Activated CD8-positive, alpha-beta memory T cell treated with anti-CD3 and anti-CD28 coated beads, Interleukin-2, amount 50 U/mL, for 24 hours (primary cell): ENCODE results near the gene OPCML.

ENCODE experiments used
- DNase-seq: peaks from one replicate; pipeline ENCODE4 v3.0.0-alpha.2; 2020; ENCODE audit errors: extremely low read depth

OPCML gene

DNA sequence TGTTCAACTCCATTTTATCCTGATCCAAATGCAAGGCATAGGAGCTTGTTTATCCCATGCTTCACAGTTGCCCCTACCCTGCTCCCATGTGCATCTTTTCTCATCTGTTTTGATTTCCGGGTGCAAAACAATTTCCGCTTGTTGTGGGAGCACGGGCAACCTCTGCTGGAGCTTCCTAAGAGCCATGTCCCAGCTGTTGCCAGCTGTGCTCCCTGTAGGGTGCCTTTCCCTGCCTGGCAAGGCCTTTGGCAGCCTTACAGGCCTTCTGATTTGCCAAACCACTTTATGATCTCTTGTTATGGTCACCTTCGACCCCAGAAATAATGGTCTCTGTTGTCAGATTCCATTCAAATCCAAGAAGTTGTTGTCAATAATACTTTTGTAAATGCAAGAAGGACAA, 1038.5 kb downstream of the OPCML start:
- no peak for DNase-seq

DNA sequence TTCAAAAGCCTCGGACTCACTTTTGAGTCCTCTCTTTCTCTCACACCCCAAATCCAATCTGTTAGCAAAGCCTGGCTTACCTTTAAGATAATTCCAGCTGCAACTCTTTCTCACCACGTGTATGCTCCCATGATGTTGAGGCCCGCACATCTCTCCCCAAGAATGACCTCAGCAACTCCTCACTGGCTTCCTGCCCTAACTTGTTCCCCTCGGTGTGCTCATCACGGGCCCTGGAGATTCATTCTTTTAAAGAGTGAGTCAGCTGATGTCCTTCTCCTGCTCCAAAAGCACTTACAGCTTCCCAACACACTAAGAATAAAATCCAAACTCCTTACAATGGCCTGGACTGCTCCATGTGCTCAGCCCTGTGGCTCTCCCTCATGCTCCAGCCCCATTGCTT, 1041.3 kb downstream of the OPCML start:
- DNase-seq = no peak

DNA sequence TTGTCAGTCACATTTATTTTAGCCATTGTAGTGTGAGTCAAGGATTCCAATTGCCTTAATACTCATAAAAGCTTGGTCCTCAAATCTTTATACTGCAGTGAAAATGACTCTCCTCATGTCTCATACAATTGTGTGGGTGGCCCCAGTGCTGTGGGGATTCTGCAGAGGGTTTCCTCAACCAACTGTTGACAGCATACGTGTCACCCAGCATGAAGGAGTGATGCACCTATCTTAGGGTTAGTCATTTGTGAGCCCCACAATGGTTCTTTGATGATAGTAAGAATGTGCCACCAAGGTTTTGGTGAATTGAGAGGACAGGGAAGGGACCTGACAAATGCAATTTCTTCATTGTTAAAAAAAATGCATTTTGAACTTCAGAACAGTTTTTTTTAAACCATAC, 1046.2 kb downstream of the OPCML start:
- no peak for DNase-seq

DNA sequence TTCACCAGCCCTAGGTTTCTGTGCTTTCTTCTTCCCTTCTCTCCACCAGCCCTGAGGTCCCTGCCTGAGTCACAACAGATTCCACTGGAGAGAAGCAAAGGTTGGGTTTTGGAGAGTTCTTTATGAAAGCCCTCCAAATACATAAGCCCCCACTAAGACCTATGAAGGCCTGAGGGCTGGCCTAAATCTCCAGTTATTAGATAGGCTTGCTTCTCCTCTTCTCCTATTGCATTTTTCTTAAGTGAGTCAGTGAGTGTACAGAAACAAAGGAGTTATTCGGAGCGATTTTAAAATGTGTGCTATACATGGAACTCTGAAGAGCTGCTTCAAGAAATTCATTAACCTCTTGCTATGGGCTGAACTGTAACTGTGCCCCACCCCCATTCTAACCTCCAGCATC, 1057.3 kb downstream of the OPCML start:
- DNase-seq = no peak

DNA sequence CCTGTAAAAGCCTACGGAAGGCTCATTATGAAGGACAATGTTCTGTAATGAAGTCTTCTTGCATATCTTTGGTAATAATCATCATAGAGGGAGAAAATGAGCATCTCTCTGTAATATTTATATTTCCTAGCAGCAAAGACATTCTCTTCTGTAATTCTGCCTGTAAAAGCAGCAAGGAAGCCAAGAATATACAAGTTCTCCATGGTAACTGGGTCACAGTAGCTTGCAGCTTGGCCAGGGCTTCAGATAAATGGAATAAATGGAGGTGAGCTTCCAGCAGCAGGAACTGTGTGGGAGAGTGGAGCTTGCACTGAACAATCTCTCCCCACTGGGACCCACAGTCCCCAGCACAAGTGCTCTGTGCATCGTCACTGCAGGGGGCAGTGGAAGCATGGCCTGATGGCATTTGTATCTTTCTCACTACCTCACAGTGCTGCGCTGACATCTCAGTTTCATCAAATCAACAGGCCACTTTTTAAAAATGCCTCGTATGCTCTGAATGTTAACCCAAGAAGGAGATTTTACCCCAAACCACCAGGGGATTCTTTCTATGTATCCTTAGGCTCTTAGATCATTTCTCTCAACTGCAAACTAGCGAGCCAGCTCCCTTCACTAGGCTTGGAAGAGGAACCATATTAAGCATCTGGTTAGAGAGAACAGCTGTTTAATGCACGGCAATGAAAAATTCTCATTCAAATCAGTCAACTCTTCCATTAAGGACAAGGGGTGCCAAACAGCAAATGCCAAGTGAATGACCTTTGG, 1059.7 kb downstream of the OPCML start:
- no peak for DNase-seq

DNA sequence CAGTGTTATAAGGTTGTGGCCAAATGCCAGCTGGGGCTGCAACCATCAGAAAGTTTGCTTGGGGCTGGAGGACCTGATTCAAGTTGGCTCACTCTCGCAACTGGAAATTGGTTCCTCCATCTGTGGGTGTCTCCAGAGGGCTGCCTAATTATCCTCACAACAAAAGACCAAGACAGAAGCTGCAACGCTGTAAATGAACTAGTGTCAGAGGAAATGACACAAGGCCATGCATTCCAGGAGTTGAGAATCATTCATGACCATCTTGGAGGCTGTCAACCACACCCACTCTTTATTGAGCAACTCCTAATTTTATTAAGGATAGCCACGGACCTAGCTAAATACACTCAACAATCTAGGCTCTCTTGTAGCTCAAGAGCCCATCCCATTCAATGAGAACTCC, 1060.8 kb downstream of the OPCML start:
- no peak for DNase-seq

DNA sequence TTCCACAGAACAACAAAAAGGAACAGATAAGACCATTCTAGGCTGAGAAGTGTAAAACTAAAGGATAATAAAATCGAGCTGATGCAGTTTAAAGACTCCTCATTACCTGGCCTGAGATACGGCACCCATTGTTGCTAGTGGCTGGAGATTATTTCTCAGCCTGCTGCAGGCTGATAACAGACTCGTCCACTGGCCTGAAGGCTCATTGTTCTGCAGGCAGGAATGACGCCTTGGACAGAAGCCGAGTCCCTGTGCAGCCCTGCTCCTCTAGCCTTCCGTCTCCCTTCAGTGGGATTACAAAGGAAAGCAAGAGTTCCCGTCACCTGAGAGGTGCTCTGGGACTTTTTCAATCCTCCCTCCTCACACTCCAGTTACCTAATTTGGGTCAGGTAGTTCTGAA, 1065.3 kb downstream of the OPCML start:
- no peak for DNase-seq

DNA sequence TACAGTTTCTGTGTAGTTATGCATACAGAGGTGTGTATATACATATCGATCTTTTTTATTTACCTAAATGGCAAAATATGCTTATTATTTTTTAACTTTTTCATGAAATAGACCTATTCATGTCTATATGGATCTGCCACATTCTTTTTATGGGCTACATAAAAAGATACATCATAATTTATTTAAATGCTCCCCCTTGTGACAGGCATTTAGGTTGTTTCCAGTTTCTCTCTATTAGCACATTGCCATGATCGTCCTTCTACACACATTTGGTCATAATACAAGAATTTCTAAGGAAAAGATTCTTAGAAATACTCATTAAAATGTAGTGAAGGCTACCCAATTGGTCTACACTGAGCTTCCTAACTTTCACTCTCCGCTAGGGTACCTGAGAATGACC, 1067.4 kb downstream of the OPCML start:
- no peak for DNase-seq

DNA sequence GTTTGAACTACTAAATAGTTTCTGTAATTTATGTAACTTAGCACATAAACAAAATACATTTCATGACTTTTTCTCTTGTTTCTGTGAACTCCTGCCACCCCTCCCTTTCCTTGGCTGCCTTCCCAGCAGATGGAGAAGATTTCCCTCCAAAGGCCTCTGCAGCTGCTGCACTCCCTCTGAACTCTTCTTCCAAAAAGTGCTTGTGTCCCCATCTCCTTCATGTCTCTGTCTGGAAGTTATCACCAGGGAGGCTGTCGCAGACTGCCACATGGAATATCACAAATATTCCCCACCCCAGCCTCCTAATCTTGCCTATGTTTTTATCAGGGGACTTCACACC, 1068.3 kb downstream of the OPCML start:
- no peak for DNase-seq

DNA sequence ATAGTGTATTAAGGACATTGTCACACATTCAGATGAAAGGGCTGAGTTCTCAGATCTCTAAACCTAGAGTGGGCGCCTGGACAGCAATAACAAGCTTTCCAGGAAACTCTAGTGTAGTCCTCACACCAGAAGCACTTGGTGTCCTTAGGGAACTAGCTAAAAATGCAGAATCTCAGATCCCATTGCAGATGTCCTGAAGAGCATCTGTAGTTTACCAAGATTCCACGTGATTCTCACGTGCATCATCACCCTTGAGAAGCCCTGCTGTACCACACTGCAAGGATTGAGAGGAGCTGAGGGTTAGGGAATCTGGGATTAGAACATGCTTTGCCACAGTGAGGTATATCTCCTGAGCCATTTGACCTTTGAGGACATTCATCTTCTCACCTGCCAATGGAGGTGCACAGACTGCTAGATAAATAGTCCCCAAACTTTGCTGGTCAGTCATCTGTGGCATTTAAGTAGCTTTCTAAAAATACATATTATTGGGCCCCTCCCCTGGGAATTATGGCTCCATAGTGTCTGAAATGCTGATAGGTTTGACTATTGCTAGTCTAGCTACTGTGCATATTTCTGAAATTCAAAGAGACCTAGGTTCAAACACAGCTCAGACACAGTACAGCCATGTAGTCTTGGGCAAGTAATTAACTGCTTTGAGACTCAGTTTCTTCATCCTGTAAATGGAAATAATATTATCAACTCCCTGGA, 1068.9 kb downstream of the OPCML start:
- DNase-seq = no peak

DNA sequence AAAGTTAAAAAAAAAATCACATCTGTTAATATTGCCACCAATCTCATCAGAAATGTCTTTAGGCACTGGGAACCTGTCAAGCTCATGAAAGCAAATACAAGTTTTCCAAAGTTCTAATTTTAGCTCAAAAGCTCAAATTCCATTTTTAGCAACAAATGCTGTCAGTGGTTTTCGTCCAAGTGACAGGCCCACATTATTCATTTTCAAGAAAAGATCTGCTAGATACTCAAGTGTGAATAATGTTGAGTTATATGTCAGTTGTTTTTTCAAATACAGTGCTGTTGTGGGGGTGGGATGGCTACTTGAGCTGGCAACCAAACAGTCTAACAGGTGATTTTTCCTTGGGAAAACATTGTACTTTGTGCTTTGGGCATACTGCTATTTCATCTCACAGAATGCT, 1072.6 kb downstream of the OPCML start:
- DNase-seq = no peak

DNA sequence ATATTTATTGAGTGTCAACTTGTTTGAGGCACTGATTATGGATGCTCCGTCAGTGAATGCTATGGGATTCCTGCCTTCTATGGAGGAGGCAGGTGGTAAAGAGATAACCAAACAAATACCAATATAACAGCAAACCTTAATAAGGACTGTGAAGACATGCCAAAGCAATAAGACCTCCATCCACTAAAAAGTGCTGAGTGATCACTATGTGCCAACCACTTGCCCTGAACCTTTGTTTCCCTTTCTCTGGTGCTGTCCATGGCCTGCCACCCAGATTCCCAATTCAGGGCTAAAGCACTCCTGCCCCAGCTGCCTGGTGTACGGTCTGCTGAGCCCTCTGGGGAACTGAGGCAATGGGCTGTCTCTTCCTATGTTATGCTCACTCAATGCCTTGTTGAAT, 1074.9 kb downstream of the OPCML start:
- DNase-seq = no peak

DNA sequence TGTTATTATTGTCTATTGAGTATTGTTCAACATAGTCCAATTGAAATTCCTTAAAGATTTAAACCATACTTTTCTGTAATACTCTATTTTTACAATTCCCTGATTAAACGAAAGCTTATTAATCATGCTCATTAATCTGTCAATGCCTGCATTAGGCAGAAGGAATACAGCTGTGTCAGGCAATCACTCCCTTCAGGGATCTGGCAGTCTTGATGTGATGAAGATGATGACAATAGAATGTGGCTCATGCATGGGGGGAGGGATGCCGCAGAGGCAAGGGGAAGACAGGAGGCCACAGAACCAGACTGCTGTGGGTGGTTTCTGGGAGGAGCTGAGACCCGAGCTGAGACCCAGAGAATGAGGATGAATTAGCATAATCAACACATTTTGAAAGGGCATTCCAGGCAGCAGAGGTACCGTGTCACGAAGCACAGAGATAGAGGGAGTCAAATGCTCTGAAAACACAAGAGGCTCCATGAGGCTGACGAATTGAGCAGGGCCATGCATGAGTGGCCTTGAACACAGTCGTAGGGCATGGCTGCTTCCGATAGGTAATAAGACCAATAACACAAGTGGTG, 1075.5 kb downstream of the OPCML start:
- no peak for DNase-seq

DNA sequence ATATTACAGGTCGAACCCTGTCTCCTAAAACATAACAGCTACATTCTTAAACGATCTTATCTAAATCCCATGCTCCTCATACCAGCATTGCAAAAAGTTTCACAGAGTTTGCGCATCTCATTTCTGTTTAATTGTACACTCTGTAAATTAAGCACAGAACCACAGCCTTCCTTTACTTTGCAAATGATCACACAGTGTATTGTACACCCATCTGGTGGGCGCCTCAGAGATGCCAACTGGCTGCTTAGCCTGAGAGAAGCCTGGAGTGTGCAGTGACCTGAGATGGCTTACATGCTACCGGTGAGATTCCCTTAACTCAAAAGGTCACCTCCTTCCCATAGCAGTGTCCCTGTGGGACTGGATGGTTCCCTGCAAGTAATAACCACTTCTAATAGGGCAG, 1077.3 kb downstream of the OPCML start:
- DNase-seq = no peak

DNA sequence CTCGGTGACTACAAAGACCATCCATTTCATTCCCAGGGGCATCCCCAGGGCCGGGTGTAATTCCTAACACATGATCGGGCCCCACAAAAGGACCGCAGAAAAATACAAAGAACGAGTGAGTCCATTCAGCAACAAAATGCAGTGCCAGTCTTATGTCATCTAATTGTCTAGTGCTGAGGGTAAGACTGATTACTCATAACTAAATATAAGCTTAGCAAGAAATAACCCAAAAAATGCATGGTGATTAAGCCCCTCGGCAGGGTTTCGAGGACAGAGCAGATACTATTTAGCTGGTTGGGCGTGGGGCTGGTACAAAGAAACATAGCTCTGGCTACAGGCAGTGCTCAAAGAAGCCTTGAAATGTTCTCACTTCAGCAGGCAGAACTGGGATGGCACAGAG, 1078.9 kb downstream of the OPCML start:
- DNase-seq = no peak

DNA sequence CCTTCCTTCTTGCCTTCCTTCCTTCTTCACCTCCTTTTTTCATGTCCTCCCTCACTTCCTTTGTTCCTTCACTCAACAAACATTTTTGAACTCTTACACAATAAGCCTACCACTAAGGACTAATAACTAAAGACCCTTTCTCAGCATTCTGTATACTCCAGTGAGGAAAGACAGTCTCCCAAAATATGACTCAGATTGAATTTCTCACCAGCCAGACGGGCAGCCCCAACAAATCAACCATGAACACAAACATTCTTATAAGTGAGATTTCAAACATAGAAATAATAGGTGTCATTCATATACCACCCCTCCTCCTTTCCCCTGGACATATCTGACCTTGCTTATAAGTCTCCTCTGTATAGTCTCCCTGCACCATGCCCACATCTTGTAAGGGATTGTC, 1079.7 kb downstream of the OPCML start:
- DNase-seq = no peak

DNA sequence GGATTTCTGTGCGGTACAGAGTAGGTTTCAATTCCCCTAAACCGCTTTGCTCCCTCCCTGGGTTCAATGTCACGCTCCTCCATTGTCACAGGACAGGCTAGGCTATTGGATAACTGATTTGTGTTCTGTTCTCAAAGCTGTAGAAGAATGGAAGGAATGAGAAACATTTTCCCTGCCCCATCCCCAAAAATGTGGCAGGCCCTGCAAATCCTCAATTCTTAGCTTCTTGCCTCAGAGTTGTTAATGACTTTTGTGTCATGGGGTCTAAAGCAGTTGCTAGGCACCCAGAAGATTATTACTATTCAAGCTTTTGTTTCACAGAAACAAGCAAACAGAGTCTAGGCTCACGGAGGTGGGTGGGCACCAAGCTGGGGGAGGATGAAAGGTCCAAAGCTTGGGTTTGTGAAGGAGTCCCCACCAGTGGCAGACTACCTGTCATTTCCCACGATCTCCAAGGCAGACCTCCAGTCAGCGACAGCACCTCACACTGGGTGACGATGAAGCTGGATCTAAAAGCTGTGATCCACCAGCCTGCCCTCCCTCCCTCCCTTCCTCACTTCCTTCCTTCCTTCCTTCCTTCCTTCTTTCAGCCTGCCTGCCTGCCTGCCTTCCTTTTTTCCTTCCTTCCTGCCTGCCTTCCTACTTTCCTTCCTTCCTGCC, 1080.2 kb downstream of the OPCML start:
- no peak for DNase-seq

DNA sequence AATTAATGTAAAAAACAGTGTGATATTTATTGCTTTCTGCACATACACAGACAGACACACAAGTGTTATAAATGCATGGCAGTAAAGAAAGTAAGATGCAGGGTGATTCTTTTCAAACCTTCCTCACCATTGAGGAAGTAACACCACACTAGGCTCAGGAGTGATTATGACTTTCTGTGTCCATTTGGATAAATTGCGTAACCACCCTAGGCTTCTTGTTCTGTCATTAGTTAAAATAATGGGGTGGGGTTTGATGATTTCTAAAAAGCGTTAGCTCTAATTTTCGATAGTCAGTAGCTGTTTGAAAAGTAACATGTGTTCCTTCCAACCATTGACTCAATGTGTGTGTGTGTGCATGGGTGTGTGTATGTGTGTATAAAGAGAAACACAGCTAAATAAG, 1081.7 kb downstream of the OPCML start:
- no peak for DNase-seq

DNA sequence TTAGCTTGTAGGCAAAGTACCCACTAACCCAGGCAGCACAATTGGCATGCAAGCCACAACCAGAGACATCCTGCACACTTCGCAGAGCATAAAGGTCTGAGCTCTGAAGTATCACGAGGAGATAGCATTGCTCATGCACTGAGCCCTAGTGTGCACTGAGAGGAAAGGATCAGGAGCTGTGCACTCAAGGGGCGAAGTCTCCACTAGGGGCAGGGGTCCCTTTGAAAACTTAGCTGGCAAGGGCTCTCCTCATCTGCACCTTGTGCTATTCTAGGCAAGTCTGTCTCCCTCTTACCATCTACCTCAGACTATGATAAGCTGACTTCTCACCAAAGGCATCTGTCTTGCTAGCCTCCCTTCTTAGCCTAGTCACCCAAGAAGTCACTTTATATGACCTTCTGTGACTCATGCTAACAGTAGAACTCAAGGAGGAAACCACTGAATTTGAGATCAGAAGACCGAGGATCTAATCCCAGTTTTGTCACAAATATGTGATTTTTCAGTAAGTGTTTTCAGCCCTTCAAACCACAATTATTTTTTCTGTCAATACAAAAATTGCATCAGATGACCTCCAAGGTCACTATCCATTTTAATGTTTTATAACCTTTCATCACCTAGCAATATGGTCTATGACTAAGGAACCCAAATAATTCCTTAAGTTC, 1083.8 kb downstream of the OPCML start:
- DNase-seq = no peak

DNA sequence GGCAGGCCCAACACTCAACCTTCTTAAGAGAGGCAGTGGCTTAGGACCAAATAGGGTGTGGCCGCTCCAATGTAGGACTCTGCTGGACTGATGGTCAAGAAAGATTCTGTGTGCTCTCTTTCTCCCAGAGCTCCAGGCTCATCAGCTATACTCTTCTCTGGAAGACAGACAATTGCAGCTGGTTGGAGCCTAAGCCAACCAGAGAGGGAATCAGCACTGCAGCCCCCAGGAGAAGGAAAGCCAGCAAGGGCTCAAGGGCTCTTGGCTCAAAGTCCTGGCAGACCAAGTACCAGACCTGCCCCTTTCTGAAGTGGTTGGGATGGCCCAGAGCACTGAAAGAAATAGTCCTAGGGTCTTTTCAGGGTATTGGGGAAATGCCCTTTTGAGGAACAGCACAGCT, 1084.5 kb downstream of the OPCML start:
- DNase-seq = no peak

DNA sequence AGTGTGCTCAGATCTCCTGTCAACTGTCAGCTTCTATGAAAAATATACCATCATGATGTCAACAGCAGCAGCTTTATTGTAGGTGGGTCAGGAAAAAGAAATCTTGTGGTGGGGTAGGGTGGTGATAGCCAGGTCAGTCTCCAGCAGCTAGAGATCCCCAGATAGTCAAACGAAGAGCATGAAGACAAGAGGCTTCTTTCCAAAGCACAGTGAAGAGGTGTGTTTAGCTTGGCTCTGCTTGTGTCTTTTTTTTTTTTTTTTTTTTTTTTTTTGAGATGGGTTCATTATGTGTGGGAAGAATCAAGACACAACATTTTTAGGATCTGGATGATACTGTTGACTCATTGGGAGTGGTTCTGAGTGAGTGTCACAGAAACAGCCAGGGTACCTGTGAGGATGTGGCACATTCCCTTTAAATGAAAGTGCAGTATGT, 1086.4 kb downstream of the OPCML start:
- no peak for DNase-seq

DNA sequence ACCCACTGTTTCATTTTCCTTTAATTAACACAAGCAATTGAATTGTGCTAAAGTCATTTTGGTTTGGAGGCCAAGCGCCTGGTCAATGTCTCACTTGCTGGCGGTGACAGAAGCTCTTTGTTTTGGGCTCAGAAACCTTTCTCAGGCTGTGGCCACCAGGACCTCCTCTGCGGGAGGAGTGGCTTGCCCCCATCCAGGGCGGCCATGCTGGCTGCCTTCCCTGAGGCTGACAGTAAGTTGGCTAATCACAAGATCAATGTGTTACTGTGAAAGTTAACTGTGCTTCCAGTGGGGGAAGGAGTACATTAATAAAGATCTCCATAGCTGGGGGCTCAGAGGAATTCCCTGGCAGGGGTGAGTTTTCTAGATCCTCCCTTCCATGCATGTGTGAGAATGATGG, 1087.4 kb downstream of the OPCML start:
- no peak for DNase-seq
